Measurements from ENCODE around the gene TMA7. TPM values are rescaled to one million over a fixed set of nuclear protein-coding genes. Genes with fewer than 3 reads are reported as not detected.
A peak's percentile ranks its signal among the peaks of the same experiment; 100 is the strongest.
"Not testable (repeated sequence)": the region's sequence is repeated elsewhere in the genome, so short reads cannot be mapped to it uniquely, and the experiment has no call there.

TMA7 gene
- total RNA-seq, 2 experiments from 2014 or later, result 260 to 324 TPM

DNA sequence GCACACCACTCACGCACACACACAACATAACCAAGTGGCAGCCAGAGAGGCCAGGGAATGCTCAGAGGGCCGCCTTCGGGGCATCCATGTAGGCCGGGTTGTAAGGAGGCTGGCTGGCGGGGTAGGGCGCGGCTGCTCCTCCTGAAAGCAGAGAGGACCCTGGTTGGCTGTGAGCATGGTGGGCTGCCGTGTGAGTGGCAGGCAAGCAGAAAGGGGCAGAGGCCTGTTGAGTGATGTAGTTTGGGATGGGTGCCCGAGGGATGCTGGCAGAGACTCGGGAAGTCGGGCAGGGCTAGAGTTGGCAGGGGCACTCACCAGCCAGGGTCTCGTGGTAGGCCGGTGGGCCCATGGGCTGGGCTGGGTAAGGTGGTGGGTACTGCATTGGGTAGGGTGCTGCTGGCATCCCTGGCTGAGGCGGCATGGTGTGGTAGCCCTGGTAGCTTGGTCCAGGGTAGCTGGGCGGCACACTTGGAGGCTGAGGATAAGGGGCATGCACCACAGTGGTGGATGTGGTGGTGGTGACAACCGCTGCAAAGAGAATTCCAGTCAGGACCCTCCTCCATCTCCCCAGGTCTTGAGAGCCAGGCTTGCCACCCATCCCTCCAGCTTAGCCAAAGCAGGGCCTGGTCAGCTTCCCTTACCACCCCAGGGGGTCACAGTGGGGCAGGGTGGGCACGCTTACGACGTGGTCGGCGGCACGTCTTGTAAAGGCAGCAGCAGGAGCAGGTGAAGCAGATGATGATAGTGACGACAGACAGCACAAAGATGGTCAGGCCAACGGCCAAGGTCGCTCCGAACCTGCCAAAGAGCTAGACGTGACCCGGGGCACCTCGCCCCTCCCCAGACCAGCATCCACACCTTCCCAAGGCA, 29.2 kb downstream of the TMA7 start:
- no peaks in the 10 kb centered on the region for H3K9me3 Mint-ChIP-seq (ENCODE audit: low read depth)
- H3K4me1 Mint-ChIP-seq, result peaks cover 58% of the 10 kb centered on the region
- intact Hi-C loops (cut with DNase I, micrococcal nuclease), result loop anchor here in 1 of 2 experiments (5.0 kb wide), 1 partner anchor 78 kb away; no protein-coding TSS in a partner anchor
- ATAC-seq (no peak), DNase-seq (no peak)
- POLR2A ChIA-PET, result interaction anchor here (0.6 kb wide), 1 partner anchor 142 kb away, joined by 6 read pairs; no protein-coding TSS in a partner anchor
- peak overlapping the region; percentile 96 for H3K27ac Mint-ChIP-seq
- no peaks in the 10 kb centered on the region for H3K27me3 Mint-ChIP-seq
- peak overlapping the region; percentile 93 for H3K4me3 Mint-ChIP-seq
- CTCF ChIA-PET, result interaction anchor here (0.6 to 1.6 kb wide), 3 partner anchors 34 to 398 kb away, joined by 3 to 6 read pairs (median 3); no protein-coding TSS in a partner anchor
- peaks cover 44% of the 10 kb centered on the region for H3K36me3 Mint-ChIP-seq (ENCODE audit: low read depth)

DNA sequence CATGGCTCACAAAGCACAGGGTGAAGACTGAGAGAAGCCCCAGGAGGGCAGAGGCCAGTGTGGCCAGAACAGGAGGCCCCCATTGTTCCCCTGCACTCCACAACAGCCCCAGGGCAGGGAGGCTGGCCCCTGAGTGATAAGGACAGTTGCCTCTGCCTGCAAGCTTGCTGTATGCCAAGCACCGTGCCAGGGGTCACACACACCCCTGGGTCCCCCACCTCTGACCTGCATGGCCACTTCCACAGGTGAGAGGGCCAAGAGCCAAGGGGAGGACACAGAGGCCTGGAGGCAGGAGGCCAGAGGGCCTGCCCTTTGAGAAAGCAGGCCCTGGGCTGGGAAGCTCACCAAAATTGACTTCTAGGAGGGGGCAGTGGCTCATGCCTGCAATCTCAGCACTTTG, 30.2 kb downstream of the TMA7 start:
- no peaks in the 10 kb centered on the region for H3K9me3 Mint-ChIP-seq (ENCODE audit: low read depth)
- intact Hi-C loops (cut with DNase I, micrococcal nuclease), result loop anchor here in 1 of 2 experiments (5.0 kb wide), 3 partner anchors 537 to 1088 kb away; partner anchors contain the start of genes PTPN23, SMARCC1 and WDR6
- peak overlapping the region; percentile 90 for H3K27ac Mint-ChIP-seq
- H3K4me3 Mint-ChIP-seq, result peak overlapping the region; percentile 20
- H3K36me3 Mint-ChIP-seq (ENCODE audit: low read depth), result peaks cover 44% of the 10 kb centered on the region
- ChIA-PET POLR2A (interaction anchor here (1.0 kb wide), 1 partner anchor 87 kb away, joined by 4 read pairs; the partner anchor contains the start of gene PFKFB4), CTCF (interaction anchor here (0.9 to 1.6 kb wide), 2 partner anchors 31 to 35 kb away, joined by 3 to 6 read pairs; no protein-coding TSS in a partner anchor)
- H3K27me3 Mint-ChIP-seq, result no peaks in the 10 kb centered on the region
- H3K4me1 Mint-ChIP-seq, result peaks cover 60% of the 10 kb centered on the region
- DNase-seq, result no peak
- ATAC-seq, result no peak

DNA sequence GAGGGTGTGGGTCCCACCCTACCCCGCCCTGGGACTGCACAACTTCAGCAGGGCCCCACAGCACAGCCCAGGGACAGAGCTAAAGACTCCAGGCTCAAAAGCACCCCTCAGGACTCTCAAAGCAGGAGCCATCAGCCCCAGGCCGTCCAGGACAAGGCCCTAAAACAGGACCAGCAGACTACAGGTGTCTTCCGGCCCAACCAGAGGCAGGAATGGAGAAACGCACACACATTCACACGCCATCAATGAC, 32.5 kb downstream of the TMA7 start:
- peak overlapping the region; percentile 74 for H3K4me3 Mint-ChIP-seq
- no peak for DNase-seq
- H3K9me3 Mint-ChIP-seq (ENCODE audit: low read depth), result no peaks in the 10 kb centered on the region
- H3K27me3 Mint-ChIP-seq, result no peaks in the 10 kb centered on the region
- peaks cover 49% of the 10 kb centered on the region for H3K4me1 Mint-ChIP-seq
- ATAC-seq, result peak; percentile 30
- peak overlapping the region; percentile 93 for H3K27ac Mint-ChIP-seq
- CTCF ChIA-PET, result interaction anchor here (0.7 to 4.2 kb wide), 8 partner anchors 12 to 86 kb away, joined by 3 to 24 read pairs (median 4); partner anchors contain the start of genes ATRIP and PFKFB4
- POLR2A ChIA-PET, result interaction anchor here (0.5 to 1.2 kb wide), 9 partner anchors 33 to 546 kb away, joined by 3 to 6 read pairs (median 4); partner anchors contain the start of genes CCDC51, DALRD3, TMA7 and WDR6
- H3K36me3 Mint-ChIP-seq (ENCODE audit: low read depth), result peaks cover 22% of the 10 kb centered on the region
- intact Hi-C loops (cut with DNase I, micrococcal nuclease), result loop anchor here (2.0 to 5.0 kb wide), 5 partner anchors 26 to 1090 kb away; partner anchors contain the start of genes ATRIP (in 1 of the 2), PTPN23 (in 1 of the 2), SMARCC1 (in 1 of the 2) and WDR6 (in 1 of the 2)

DNA sequence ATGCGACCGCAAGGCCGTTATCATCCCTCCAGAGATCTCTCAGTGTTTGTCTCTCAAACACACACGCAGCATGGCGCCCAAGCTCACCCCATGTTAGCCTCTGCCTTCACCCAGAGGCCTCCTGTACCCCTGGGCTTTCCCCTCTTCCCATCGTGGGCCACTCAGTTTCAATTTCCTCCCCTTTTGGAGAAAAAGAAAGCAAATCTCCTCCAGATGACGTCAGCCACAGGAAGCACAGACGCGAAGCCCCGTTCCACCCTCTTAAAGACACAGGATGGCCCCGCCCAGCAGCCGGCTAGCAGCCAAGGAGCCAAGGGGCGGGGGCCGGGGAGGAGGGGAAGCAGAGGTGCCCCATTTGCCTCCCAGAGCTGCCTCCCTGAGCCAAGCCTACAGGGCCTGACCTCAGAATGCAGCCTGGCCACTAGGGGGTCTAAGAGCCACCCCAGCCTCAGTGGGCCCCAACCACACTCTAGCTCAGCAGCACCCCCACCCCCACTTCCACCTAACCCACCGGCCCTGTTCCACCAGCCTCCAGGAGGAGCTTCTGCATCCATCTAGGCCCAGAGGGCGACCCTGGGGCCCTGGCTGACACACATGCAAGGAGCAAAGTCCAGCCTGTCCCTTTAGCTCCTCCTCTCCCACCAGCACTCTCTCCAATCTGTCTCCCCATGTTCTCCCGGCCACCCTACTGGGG, 33.0 kb downstream of the TMA7 start:
- Mint-ChIP-seq H3K9me3 (ENCODE audit: low read depth) (no peaks in the 10 kb centered on the region), H3K27me3 (no peaks in the 10 kb centered on the region), H3K27ac (peak overlapping the region; percentile 93), H3K36me3 (ENCODE audit: low read depth) (peaks cover 19% of the 10 kb centered on the region), H3K4me3 (peak overlapping the region; percentile 74), H3K4me1 (peaks cover 49% of the 10 kb centered on the region)
- peak; percentile 99 for DNase-seq
- POLR2A ChIA-PET, result interaction anchor here (0.5 to 1.2 kb wide), 11 partner anchors 27 to 621 kb away, joined by 3 to 6 read pairs (median 3); partner anchors contain the start of genes ATRIP, CCDC51, DALRD3 and TMA7
- CTCF ChIA-PET, result interaction anchor here (0.6 to 4.2 kb wide), 16 partner anchors 10 to 204 kb away, joined by 3 to 24 read pairs (median 3); partner anchors contain the start of genes ATRIP, PFKFB4 and SLC26A6
- peak; percentile 90 for ATAC-seq
- intact Hi-C loops (cut with DNase I, micrococcal nuclease), result loop anchor here (1.0 to 5.0 kb wide), 14 partner anchors 26 to 1091 kb away; partner anchors contain the start of genes ATRIP (in 2 of the 2), ARIH2 (in 1 of the 2), CCDC51 (in 1 of the 2) and CDC25A (in 1 of the 2)

DNA sequence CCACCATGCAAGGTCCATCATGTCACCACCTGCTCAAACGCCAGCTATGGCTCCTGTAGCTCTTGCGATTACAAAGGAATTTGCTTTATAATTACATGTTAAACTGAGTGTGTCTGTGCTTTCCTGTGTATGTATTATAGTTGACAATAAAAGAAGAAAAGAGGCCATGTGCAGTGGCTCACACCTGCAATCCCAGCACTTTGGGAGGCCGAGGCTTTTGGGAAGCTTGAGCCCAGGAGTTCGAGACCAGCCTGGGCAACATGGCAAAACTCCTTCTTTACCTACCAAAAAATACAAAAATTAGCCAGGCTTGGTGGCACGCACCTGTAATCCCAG, 33.5 kb downstream of the TMA7 start:
- DNase-seq (no peak), ATAC-seq (no peak)
- CTCF ChIA-PET, result interaction anchor here (0.6 to 4.2 kb wide), 16 partner anchors 10 to 205 kb away, joined by 3 to 24 read pairs (median 3); partner anchors contain the start of genes ATRIP, PFKFB4 and SLC26A6
- no peaks in the 10 kb centered on the region for H3K9me3 Mint-ChIP-seq (ENCODE audit: low read depth)
- H3K4me3 Mint-ChIP-seq, result peak overlapping the region; percentile 74
- H3K27me3 Mint-ChIP-seq, result no peaks in the 10 kb centered on the region
- peaks cover 17% of the 10 kb centered on the region for H3K36me3 Mint-ChIP-seq (ENCODE audit: low read depth)
- H3K4me1 Mint-ChIP-seq, result peaks cover 49% of the 10 kb centered on the region
- H3K27ac Mint-ChIP-seq, result peak overlapping the region; percentile 93
- POLR2A ChIA-PET, result interaction anchor here (0.9 to 1.2 kb wide), 6 partner anchors 27 to 533 kb away, joined by 3 to 6 read pairs (median 4); partner anchors contain the start of genes ATRIP, UQCRC1 and WDR6
- intact Hi-C loops (cut with DNase I, micrococcal nuclease), result loop anchor here (1.0 to 5.0 kb wide), 14 partner anchors 27 to 1091 kb away; partner anchors contain the start of genes ATRIP (in 2 of the 2), ARIH2 (in 1 of the 2), CCDC51 (in 1 of the 2) and CDC25A (in 1 of the 2)

DNA sequence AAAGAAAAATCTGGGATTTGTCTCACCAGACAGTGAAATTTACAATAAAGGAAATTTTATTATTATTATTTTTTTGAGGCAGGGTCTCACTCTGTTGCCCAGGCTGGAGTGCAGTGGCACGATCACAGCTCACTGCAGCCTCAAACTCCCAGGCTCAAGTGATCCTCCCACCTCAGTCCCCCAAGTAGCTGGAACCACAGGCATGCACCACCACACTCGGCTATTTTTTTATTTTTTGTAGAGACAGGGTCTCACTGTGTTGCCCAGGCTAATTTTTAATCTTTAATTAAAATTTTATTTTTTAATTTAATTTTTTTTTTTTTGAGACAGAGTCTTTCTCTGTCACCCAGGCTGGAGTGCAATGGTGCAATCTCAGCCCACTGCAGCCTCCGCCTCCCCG, 34.0 kb downstream of the TMA7 start:
- CTCF ChIA-PET, result interaction anchor here (0.7 to 4.2 kb wide), 13 partner anchors 11 to 205 kb away, joined by 3 to 24 read pairs (median 3); partner anchors contain the start of genes ATRIP, PFKFB4 and SLC26A6
- intact Hi-C loops (cut with DNase I, micrococcal nuclease), result loop anchor here in 1 of 2 experiments (5.0 kb wide), 3 partner anchors 533 to 1092 kb away; partner anchors contain the start of genes PTPN23, SMARCC1 and WDR6
- ATAC-seq; POLR2A ChIA-PET; DNase-seq; H3K27me3 Mint-ChIP-seq; H3K9me3 Mint-ChIP-seq (ENCODE audit: low read depth); H3K4me3 Mint-ChIP-seq: not testable (repeated sequence)
- Mint-ChIP-seq H3K4me1 (peaks cover 49% of the 10 kb centered on the region), H3K36me3 (ENCODE audit: low read depth) (peaks cover 12% of the 10 kb centered on the region), H3K27ac (peak overlapping the region; percentile 93)

DNA sequence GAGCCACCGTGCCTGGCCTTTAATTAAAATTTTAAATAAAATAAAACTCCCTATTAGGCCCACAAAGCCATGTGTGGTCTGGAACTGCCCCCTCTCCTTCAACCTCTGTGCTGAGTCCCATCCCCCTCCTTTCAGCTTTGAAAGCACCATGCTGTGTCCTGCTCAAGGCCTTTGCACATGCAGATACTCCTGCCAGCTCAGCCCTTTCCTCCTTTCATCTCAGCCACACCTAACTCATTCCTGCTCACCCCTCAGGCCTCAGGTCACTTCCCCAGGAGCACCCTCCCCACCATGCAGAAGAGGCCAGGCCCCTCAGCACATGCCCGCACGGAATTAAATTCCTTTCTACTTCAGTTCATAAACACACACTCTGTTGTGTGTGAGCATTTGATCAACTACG, 34.6 kb downstream of the TMA7 start:
- DNase-seq, result no peak
- H3K4me1 Mint-ChIP-seq, result peaks cover 49% of the 10 kb centered on the region
- ChIA-PET POLR2A (no interaction called here), CTCF (interaction anchor here (1.2 to 4.2 kb wide), 3 partner anchors 39 to 83 kb away, joined by 3 to 24 read pairs (median 24); partner anchors contain the start of gene PFKFB4)
- peak overlapping the region; percentile 77 for H3K27ac Mint-ChIP-seq
- H3K27me3 Mint-ChIP-seq, result no peaks in the 10 kb centered on the region
- no peak for ATAC-seq
- H3K36me3 Mint-ChIP-seq (ENCODE audit: low read depth), result peaks cover 8% of the 10 kb centered on the region
- no peak overlapping the region for H3K4me3 Mint-ChIP-seq
- H3K9me3 Mint-ChIP-seq (ENCODE audit: low read depth), result no peaks in the 10 kb centered on the region
- intact Hi-C loops (cut with DNase I, micrococcal nuclease), result loop anchor here in 1 of 2 experiments (5.0 kb wide), 3 partner anchors 533 to 1092 kb away; partner anchors contain the start of genes PTPN23, SMARCC1 and WDR6

DNA sequence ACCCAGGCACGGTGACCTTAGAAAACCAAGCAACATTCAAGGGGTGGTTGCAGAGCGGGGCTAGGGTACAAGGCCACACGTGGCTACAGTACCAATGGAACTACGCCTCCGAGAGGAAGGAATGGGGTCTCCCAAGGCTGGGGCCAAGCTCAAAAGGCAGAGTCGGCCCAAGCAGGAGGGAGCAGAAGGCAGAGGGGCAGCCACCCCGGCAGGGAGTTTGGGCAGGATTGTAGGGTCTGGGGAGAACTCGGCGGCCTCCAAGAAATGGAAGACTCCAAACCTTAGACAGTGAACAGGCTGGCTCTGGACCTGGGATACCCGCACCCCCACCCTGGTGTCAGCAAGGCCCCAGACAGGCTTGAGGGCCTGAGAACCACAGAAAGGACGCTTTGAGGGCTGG, 35.1 kb downstream of the TMA7 start:
- ChIA-PET CTCF (interaction anchor here (4.2 kb wide), 1 partner anchor 83 kb away, joined by 24 read pairs; the partner anchor contains the start of gene PFKFB4), POLR2A (no interaction called here)
- DNase-seq (no peak), ATAC-seq (no peak)
- H3K27ac Mint-ChIP-seq, result peak overlapping the region; percentile 77
- intact Hi-C loops (cut with DNase I, micrococcal nuclease), result no loop called here
- H3K4me3 Mint-ChIP-seq, result no peak overlapping the region
- peaks cover 6% of the 10 kb centered on the region for H3K36me3 Mint-ChIP-seq (ENCODE audit: low read depth)
- no peaks in the 10 kb centered on the region for H3K27me3 Mint-ChIP-seq
- H3K4me1 Mint-ChIP-seq, result peaks cover 46% of the 10 kb centered on the region
- H3K9me3 Mint-ChIP-seq (ENCODE audit: low read depth), result no peaks in the 10 kb centered on the region

DNA sequence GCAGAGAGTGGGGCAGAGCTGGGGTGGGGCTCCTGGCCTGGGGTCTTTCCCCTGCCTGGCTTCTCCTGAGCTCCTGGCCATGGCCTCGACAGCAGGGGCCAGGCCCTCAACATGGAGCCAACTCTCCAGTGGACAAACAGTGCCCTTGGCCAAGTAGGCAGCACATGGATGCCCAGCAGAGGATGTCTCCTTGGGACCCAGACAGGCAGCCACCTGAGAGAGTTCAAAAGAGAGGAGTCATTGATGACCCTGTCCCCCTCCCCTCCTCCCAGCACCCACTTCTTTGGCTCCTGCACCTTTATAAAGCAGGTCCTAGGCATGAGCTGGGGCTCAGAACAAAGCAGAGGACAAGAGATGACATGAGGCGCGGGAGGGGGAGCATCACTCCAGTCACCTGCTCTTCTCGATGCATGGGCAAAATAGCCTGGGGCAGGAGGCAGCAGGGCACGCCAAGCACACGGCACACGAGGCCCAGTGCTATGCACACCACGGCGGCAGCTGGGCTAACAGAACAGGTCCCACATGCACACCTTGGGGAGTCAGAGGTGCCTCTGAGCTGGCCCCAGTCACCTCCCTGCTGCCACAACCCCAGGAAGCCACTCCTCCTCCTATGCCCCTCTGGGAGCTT, 36.5 kb downstream of the TMA7 start:
- POLR2A ChIA-PET, result interaction anchor here (0.5 to 0.6 kb wide), 2 partner anchors 511 to 697 kb away, joined by 3 to 8 read pairs; no protein-coding TSS in a partner anchor
- no peaks in the 10 kb centered on the region for H3K9me3 Mint-ChIP-seq (ENCODE audit: low read depth)
- peaks cover 39% of the 10 kb centered on the region for H3K4me1 Mint-ChIP-seq
- CTCF ChIA-PET, result interaction anchor here (0.7 kb wide), 2 partner anchors 45 to 512 kb away, joined by 3 read pairs; no protein-coding TSS in a partner anchor
- no peak overlapping the region for H3K4me3 Mint-ChIP-seq
- H3K27ac Mint-ChIP-seq, result peak overlapping the region; percentile 19
- no peak for ATAC-seq
- H3K36me3 Mint-ChIP-seq (ENCODE audit: low read depth), result peaks cover 6% of the 10 kb centered on the region
- no peak for DNase-seq
- intact Hi-C loops (cut with DNase I, micrococcal nuclease), result no loop called here
- no peaks in the 10 kb centered on the region for H3K27me3 Mint-ChIP-seq

DNA sequence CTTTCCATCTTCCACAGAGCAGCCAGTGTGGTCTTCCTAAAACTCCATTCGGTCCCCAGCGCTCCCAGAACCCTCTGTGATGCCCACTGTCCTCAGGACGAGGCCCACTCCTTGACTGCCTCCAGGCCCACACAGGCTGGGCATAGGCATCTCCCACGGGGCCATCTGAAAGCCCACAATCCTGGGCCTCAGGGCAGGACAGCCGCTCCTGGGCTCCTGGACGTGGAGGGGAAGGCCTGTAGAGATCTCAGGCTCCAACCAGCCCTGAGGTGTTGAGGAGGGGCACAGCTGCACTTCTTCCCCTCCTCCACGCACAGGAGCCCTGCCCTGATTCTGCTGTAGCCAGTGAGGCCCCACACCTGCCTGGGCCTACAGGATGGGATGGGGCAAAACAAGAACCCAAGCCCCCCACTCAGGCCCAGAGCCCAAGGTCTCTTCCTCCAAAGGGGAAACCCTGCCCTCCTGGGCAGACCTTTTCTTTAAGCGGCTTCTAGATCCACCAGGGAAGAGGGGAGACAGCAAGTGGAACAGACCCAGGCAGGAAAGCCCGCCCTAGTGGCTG, 38.0 kb downstream of the TMA7 start:
- Mint-ChIP-seq H3K27me3 (no peaks in the 10 kb centered on the region), H3K27ac (peak overlapping the region; percentile 82), H3K4me1 (peaks cover 39% of the 10 kb centered on the region), H3K36me3 (ENCODE audit: low read depth) (peaks cover 6% of the 10 kb centered on the region), H3K9me3 (ENCODE audit: low read depth) (no peaks in the 10 kb centered on the region), H3K4me3 (peak overlapping the region; percentile 60)
- DNase-seq, result no peak
- no peak for ATAC-seq
- POLR2A ChIA-PET, result no interaction called here
- CTCF ChIA-PET, result no interaction called here
- intact Hi-C loops (cut with DNase I, micrococcal nuclease), result no loop called here

Data from activated CD4-positive, alpha-beta T cell treated with anti-CD3 and anti-CD28 coated beads for 36 hours (primary cell).